NCI-H82 (cell line): Measurements from ENCODE around the gene LRRC18.

ENCODE experiments used
- DNase-seq: peaks from one replicate; lab custom pipeline; 2025; lab: John Stamatoyannopoulos, UW

The LRRC18 gene

DNA sequence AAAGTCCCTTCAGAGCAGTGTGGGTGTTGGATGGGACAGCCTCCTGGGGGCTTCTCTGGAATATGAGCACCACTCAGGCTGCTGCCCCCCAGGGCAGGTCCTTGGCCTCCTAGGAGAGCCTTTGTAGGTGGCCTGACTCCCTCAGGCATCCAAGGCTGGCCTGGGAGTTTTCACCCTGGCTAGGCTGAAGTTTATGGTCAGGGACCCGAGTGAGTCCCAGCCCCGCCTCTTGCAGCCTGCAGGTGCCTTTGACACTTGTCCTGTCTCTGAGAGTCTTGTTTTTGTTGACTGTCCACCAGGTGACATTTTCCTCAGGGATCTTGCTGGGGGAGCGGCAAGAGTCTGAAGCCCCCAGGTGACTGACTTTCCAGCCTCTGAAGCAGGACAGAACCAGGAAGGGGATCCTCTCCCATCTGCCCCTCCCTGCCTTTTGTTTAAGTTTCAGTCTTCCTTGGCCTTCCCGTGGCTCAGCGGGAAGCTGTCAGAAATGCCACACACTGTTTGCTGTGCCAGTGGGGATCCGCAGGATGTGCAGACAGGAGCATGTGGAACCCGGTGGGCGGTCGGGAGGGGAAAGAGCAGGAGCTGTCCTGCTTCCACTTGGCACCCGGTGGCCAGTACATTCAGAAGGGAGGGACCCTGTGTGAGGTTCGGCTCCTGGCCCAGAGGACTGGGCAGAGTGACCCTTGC lies 59.5 kb downstream of the LRRC18 start:
- no peak for DNase-seq

GRCh38 chr10:48879451-48879850 lies 60.2 kb downstream of the LRRC18 start:
- no peak for DNase-seq

- no peak for DNase-seq
Measured at GRCh38 chr10:48878091-48878490, 61.5 kb downstream of the LRRC18 start.

- DNase-seq: no peak
Measured at GRCh38 chr10:48872234-48872633, 67.4 kb downstream of the LRRC18 start.
